ENCODE data around the gene S100A1. TPM values are rescaled to one million over a fixed set of nuclear protein-coding genes. Genes with fewer than 3 reads are reported as not detected.

Gene S100A1
- total and polyA plus RNA-seq, 2 of the 8 experiments (the other 6 are each of a cell fraction or from before 2014, with no cell fraction given): 2.0 TPM; not detected in 1

DNA sequence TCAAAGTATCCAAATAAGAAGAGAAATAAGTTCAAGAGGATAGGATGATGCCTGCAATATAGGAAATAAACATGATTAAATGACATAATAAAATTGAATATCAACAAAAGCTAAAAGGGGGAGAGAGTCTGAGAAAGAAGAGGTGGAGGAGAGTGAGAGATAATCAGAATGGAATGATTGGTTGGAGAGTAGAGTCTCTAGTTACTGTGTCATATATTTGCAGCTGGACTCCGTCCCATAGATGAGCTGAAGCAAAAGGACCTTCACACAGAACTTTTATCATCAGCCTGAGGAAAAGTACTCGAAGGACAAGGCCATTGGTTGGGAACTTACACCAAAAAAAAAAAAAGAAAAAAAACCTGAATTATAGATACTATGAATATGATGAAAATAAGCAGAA, 39.8 kb upstream of the S100A1 start:
- Histone ChIP-seq H2BK120ac (replicated peaks; ENCODE audit: low read depth, low read length) (no peak overlapping the region), H3K27ac (ENCODE audit: low read depth, low read length) (no peak overlapping the region), H2BK20ac (ENCODE audit: low read length) (no peak overlapping the region), H3K14ac (ENCODE audit: insufficient read length) (no peak overlapping the region), H3K56ac (replicated peaks; ENCODE audit: insufficient read length, low read depth, low read length) (no peak overlapping the region), H2BK12ac (ENCODE audit: low read depth, low read length) (no peak overlapping the region), H3K27me3 (replicated peaks in 1 of 4; ENCODE audit: control insufficient read depth in 3 of 4, extremely low read depth in 1 of 4, insufficient read depth in 3 of 4, low read length in 3 of 4) (no peaks in the 10 kb centered on the region), H2BK5ac (ENCODE audit: low read depth, low read length) (no peak overlapping the region), H3K4me3 (ENCODE audit: extremely low read depth in 1 of 4, insufficient read depth in 2 of 4, low read depth in 3 of 4, low read length in 4 of 4) (no peak overlapping the region), H3K4me1 (replicated peaks in 1 of 4; ENCODE audit: control insufficient read depth in 3 of 4, insufficient read depth in 4 of 4, low read length in 3 of 4) (no peaks in the 10 kb centered on the region), H4K5ac (ENCODE audit: insufficient read length, low read depth, low read length) (no peak overlapping the region), H3K23ac (ENCODE audit: insufficient read length) (no peak overlapping the region), H4K20me1 (replicated peaks in 1 of 2; ENCODE audit: control insufficient read depth in 1 of 2, insufficient read depth in 2 of 2, low read length in 2 of 2) (no peaks in the 10 kb centered on the region), H3K9me3 (ENCODE audit: insufficient read depth in 2 of 2, low read depth in 1 of 2, low read length in 1 of 2) (no peaks in the 10 kb centered on the region), H3K23me2 (ENCODE audit: low read depth, low read length) (no peaks in the 10 kb centered on the region), H3K4ac (replicated peaks; ENCODE audit: insufficient read length, low read depth, low read length) (no peak overlapping the region), H3K36me3 (ENCODE audit: control insufficient read depth in 2 of 4, insufficient read depth in 4 of 4, low read length in 3 of 4) (no peaks in the 10 kb centered on the region), H4K91ac (replicated peaks; ENCODE audit: insufficient read length, low read length) (no peak overlapping the region), H3K79me2 (ENCODE audit: control insufficient read depth in 1 of 2, insufficient read depth in 2 of 2, low read length in 2 of 2) (no peaks in the 10 kb centered on the region), H3K79me1 (ENCODE audit: low read depth, low read length) (no peaks in the 10 kb centered on the region), H3K9ac (replicated peaks in 1 of 4; ENCODE audit: extremely low read depth in 1 of 4, low read depth in 3 of 4, low read length in 3 of 4) (no peak overlapping the region), H3K18ac (ENCODE audit: extremely low read depth, low read length) (no peak overlapping the region), H4K8ac (ENCODE audit: extremely low read depth, insufficient read depth, low read length) (no peak overlapping the region), H2AK5ac (ENCODE audit: low read depth, low read length) (no peak overlapping the region), H2AFZ (ENCODE audit: low read length) (no peak overlapping the region), H3K4me2 (ENCODE audit: insufficient read depth in 1 of 2, low read depth in 2 of 2, low read length in 2 of 2) (no peak overlapping the region), H2BK15ac (ENCODE audit: low read length) (no peak overlapping the region)
- no peak for DNase-seq (ENCODE audit: low read depth in 1 of 2, low spot score in 2 of 2)
- POLR2A ChIA-PET (ENCODE audit: partially characterized antibody): interaction anchor here (0.7 to 1.3 kb wide), 3 partner anchors 9 to 47 kb away, joined by 3 to 4 read pairs (median 3); no protein-coding TSS in a partner anchor
- CTCF ChIA-PET (ENCODE audit: partially characterized antibody): no interaction called here
- WGBS, 2 experiments (ENCODE audit: extremely low coverage in 1 of 2, insufficient coverage in 1 of 2, insufficient read length in 1 of 2, insufficient replicate concordance in 2 of 2, low coverage in 1 of 2, low lambda C conversion rate in 2 of 2, missing lambda C conversion rate in 1 of 2): 97% methylated on average over 2 of the region's 2 CpGs; no CpG with 5 or more reads in 1 of the 2 experiments
- FAIRE-seq: no peak
- TF ChIP-seq SP2 (IDR thresholded peaks at IDR 0.05; ENCODE audit: low read length): no peak
- TF ChIP-seq RXRA (IDR thresholded peaks at IDR 0.05; ENCODE audit: insufficient read depth, low read depth, low read length): no peak
- TF ChIP-seq HDAC2 (IDR thresholded peaks at IDR 0.05; ENCODE audit: borderline replicate concordance in 1 of 2, low read depth in 2 of 2, low read length in 2 of 2): no peak
- TF ChIP-seq, protein P1, sequence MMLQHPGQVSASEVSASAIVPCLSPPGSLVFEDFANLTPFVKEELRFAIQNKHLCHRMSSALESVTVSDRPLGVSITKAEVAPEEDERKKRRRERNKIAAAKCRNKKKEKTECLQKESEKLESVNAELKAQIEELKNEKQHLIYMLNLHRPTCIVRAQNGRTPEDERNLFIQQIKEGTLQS (IDR thresholded peaks at IDR 0.05; ENCODE audit: insufficient read depth, low read depth, low read length): no peak

Data from H1 (cell line).